Thyroid gland (tissue), 4 donors: ENCODE results near the gene CFAP46. TPM values are rescaled to one million over a fixed set of nuclear protein-coding genes. Genes with fewer than 3 reads are reported as not detected.

ENCODE experiments used
- DNase-seq, 2 donors: peaks; one replicate each; pipeline ENCODE4 v3.0.0-alpha.2; 2019
- H3K27ac ChIP-seq, 3 donors: fragments of 200-600 bp; sonication (generic); 1 replicate in 2 of 3; 2 replicates in 1 of 3; pipeline ENCODE4 v1.5.1; 2016 to 2019; ENCODE audit warnings: mild to moderate bottlenecking in 1 of 3, moderate library complexity in 1 of 3
- H3K27me3 ChIP-seq: fragments of 200-600 bp; sonication (generic); one replicate; pipeline ENCODE4 v1.5.1; 2019
- H3K36me3 ChIP-seq, 2 donors: fragments of 200-600 bp; sonication (generic); one replicate each; pipeline ENCODE4 v1.5.1; 2016 to 2019
- H3K4me1 ChIP-seq, 2 donors: fragments of 200-600 bp; sonication (generic); one replicate each; pipeline ENCODE4 v1.5.1; 2017 to 2019
- H3K4me3 ChIP-seq, 3 donors: fragments of 200-600 bp; sonication (generic); replicated peaks in 1 of 3; 1 replicate in 2 of 3; 2 replicates in 1 of 3; pipeline ENCODE4 v1.5.1; 2016; ENCODE audit warnings: mild to moderate bottlenecking in 1 of 3
- H3K9me3 ChIP-seq: fragments of 200-600 bp; sonication (generic); one replicate; pipeline ENCODE4 v1.5.1; 2017
- CTCF ChIP-seq, 6 experiments: fragments of 200-600 bp in 3 of 6; fragments of 450-650 bp in 3 of 6; sonication (generic) in 3 of 6; IDR thresholded peaks; one replicate each; pipeline ENCODE4 v1.5.1; 2016 to 2019; ENCODE audit warnings: antibody characterized with exemption in 6 of 6, mild to moderate bottlenecking in 2 of 6, inconsistent platforms in 1 of 6, moderate library complexity in 1 of 6
- POLR2A ChIP-seq, 2 donors: fragments of 450-650 bp; IDR thresholded peaks; one replicate each; pipeline ENCODE4 v1.6.1; 2017; ENCODE audit warnings: antibody characterized with exemption in 2 of 2, mild to moderate bottlenecking in 2 of 2, moderate library complexity in 1 of 2
- WGBS, 2 donors: methylation state at CpG; one replicate each; pipeline ENCODE4 v1.1.5; 2017; 5-methylcytosine and 5-hydroxymethylcytosine counted together
- intact Hi-C: fragments of 100-400 bp; cut with DNase I; formaldehyde crosslinking; loops from one replicate; pipeline ENCODE4 v1.15.1; 2023
- total RNA-seq, 4 donors: library from RNA; depleted of rRNA; stranded (reverse); fragments of >200 nt; gene quantifications; one replicate each; pipeline ENCODE4 v1.2.3, GENCODE V29; 2016

CFAP46 gene
- total RNA-seq, 4 donors from 2014 or later: 3.6 to 12.7 (median 9.1) TPM

- no peaks in the 10 kb centered on the region for H3K27me3 ChIP-seq
- H3K4me1 ChIP-seq: peaks cover 0 to 8% of the 10 kb centered on the region in 2 donors
- intact Hi-C loops: no loop called here
- WGBS, 2 donors: 82 to 83% methylated on average over 12 to 20 of the region's 27 CpGs
- TF ChIP-seq POLR2A (IDR thresholded peaks at IDR 0.05) (no peak), CTCF (IDR thresholded peaks at IDR 0.05) (no peak)
- DNase-seq: peak in 1 of 2 donors; percentile 1
- H3K4me3 ChIP-seq: no peak overlapping the region
- no peaks in the 10 kb centered on the region for H3K9me3 ChIP-seq
- H3K27ac ChIP-seq: no peak overlapping the region
- H3K36me3 ChIP-seq: no peaks in the 10 kb centered on the region
These were observed 64.2 kb downstream of the CFAP46 start for GRCh38 chr10:132878091-132878729.

GRCh38 chr10:132877473-132877872 lies 64.9 kb downstream of the CFAP46 start:
- Histone ChIP-seq H3K9me3 (no peaks in the 10 kb centered on the region), H3K27me3 (no peaks in the 10 kb centered on the region), H3K4me3 (no peak overlapping the region), H3K4me1 (peaks cover 0 to 8% of the 10 kb centered on the region in 2 donors), H3K27ac (no peak overlapping the region), H3K36me3 (no peaks in the 10 kb centered on the region)
- TF ChIP-seq CTCF (IDR thresholded peaks at IDR 0.05): no peak
- TF ChIP-seq POLR2A (IDR thresholded peaks at IDR 0.05): no peak
- intact Hi-C loops: no loop called here
- DNase-seq: no peak
- WGBS, 2 donors: 91% methylated on average over 10 to 12 of the region's 12 CpGs

GRCh38 chr10:132876993-132877431 lies 65.4 kb downstream of the CFAP46 start:
- Histone ChIP-seq H3K4me3 (no peak overlapping the region), H3K9me3 (no peaks in the 10 kb centered on the region), H3K4me1 (peaks cover 0 to 8% of the 10 kb centered on the region in 2 donors), H3K36me3 (no peaks in the 10 kb centered on the region), H3K27ac (no peak overlapping the region), H3K27me3 (no peaks in the 10 kb centered on the region)
- DNase-seq: no peak
- 81 to 87% methylated on average over 11 to 14 of the region's 15 CpGs for WGBS, 2 donors
- TF ChIP-seq POLR2A (IDR thresholded peaks at IDR 0.05) (no peak), CTCF (IDR thresholded peaks at IDR 0.05) (no peak)
- intact Hi-C loops: no loop called here

GRCh38 chr10:132876131-132876860 lies 66.1 kb downstream of the CFAP46 start:
- intact Hi-C loops: no loop called here
- H3K27me3 ChIP-seq: no peaks in the 10 kb centered on the region

More at GRCh38 chr10:132876131-132876860, 66.1 kb downstream of the CFAP46 start:
- TF ChIP-seq POLR2A (IDR thresholded peaks at IDR 0.05) (no peak), CTCF (IDR thresholded peaks at IDR 0.05) (no peak)
- Histone ChIP-seq H3K4me3 (no peak overlapping the region), H3K9me3 (no peaks in the 10 kb centered on the region), H3K27ac (no peak overlapping the region), H3K36me3 (no peaks in the 10 kb centered on the region), H3K4me1 (peaks cover 0 to 8% of the 10 kb centered on the region in 2 donors)
- no peak for DNase-seq
- 89 to 94% methylated on average over 18 of the region's 18 CpGs for WGBS, 2 donors
